Measurements from ENCODE around the gene ZNF441.

DNA sequence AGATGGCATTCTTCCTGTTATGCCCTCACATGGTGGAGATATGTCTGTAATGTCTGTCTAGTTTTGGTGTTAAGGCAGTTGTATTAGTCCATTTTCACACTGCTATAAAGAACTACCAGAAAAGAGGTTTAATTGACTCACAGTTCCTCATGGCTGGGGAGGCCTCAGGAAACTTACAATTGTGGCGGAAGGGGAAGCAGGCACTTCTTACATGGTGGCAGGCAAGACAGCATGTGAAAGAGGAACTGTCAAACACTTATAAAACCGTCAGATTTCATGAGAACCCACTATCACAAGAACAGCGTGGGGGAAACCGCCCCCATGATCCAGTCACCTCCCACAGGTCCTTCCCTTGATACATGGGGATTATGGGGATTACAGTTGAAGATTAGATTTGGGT, 3.2 kb downstream of the ZNF441 start:
- TF ChIP-seq, protein P1, sequence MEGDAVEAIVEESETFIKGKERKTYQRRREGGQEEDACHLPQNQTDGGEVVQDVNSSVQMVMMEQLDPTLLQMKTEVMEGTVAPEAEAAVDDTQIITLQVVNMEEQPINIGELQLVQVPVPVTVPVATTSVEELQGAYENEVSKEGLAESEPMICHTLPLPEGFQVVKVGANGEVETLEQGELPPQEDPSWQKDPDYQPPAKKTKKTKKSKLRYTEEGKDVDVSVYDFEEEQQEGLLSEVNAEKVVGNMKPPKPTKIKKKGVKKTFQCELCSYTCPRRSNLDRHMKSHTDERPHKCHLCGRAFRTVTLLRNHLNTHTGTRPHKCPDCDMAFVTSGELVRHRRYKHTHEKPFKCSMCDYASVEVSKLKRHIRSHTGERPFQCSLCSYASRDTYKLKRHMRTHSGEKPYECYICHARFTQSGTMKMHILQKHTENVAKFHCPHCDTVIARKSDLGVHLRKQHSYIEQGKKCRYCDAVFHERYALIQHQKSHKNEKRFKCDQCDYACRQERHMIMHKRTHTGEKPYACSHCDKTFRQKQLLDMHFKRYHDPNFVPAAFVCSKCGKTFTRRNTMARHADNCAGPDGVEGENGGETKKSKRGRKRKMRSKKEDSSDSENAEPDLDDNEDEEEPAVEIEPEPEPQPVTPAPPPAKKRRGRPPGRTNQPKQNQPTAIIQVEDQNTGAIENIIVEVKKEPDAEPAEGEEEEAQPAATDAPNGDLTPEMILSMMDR (conservative IDR thresholded peaks at IDR 0.05; ENCODE audit: low read depth, low read length) = no peak
- TF ChIP-seq BHLHE40 (IDR thresholded peaks at IDR 0.05; ENCODE audit: low read depth, low read length) = no peak
- TF ChIP-seq POLR2A (IDR thresholded peaks at IDR 0.05; ENCODE audit: low read depth, low read length) = no peak
- no peak for TF ChIP-seq CEBPB (IDR thresholded peaks at IDR 0.05; ENCODE audit: low read depth, low read length)
- no peak for TF ChIP-seq SMC3 (IDR thresholded peaks at IDR 0.05; ENCODE audit: low read depth, low read length)
- no peak for TF ChIP-seq NFE2L2 (IDR thresholded peaks at IDR 0.05; ENCODE audit: low read depth, low read length)
- TF ChIP-seq RAD21 (IDR thresholded peaks at IDR 0.05; ENCODE audit: low read length) = no peak
- no peak for TF ChIP-seq MAFK (IDR thresholded peaks at IDR 0.05; ENCODE audit: low read depth, low read length)
